Activated T-helper 17 cell treated with anti-CD3 and anti-CD28 coated beads, Interleukin-2, amount 50 U/mL, for 72 hours (primary cell): ENCODE data around the gene CHD2. TPM values are rescaled to one million over a fixed set of nuclear protein-coding genes. Genes with fewer than 3 reads are reported as not detected.
"Not testable (repeated sequence)": the region's sequence is repeated elsewhere in the genome, so short reads cannot be mapped to it uniquely, and the experiment has no call there.

Experiments
- ATAC-seq: fragments of 150-1000 bp; cut with Tn5 transposase; replicated peaks from 2 replicates; pipeline ENCODE4 v1.10.0; 2021; ENCODE audit warnings: mild to moderate bottlenecking, moderate library complexity
- H3K27ac Mint-ChIP-seq: one replicate; pipeline ENCODE4 v1.8.0; 2022; ENCODE audit warnings: mixed read lengths
- H3K27me3 Mint-ChIP-seq: one replicate; pipeline ENCODE4 v1.8.0; 2022; ENCODE audit warnings: mixed read lengths
- H3K36me3 Mint-ChIP-seq: one replicate; pipeline ENCODE4 v1.8.0; 2022; ENCODE audit warnings: low read depth, mild to moderate bottlenecking, mixed read lengths
- H3K4me1 Mint-ChIP-seq: one replicate; pipeline ENCODE4 v1.8.0; 2022; ENCODE audit warnings: mixed read lengths
- H3K4me3 Mint-ChIP-seq: one replicate; pipeline ENCODE4 v1.8.0; 2022; ENCODE audit warnings: mild to moderate bottlenecking, mixed read lengths
- H3K9me3 Mint-ChIP-seq: one replicate; pipeline ENCODE4 v1.8.0; 2022; ENCODE audit warnings: mixed read lengths
- total RNA-seq, 2 donors: library from RNA; stranded (reverse); gene quantifications; one replicate each; pipeline ENCODE4 v1.2.3, GENCODE V29; 2022

Gene CHD2
- total RNA-seq, result 100 to 1,000 TPM; 159 to 357 TPM

- ATAC-seq, result peak; percentile 74
- peaks cover 30% of the 10 kb centered on the region for H3K4me1 Mint-ChIP-seq
Observed at GRCh38 chr15:92899948-92900730, at the start of gene CHD2. CHD2 (plus strand) TSS chr15:92900324; CDS start chr15:92901238, 914 bp downstream.

GRCh38 chr15:92853222-92853621, 46.9 kb upstream of the CHD2 start:
- Mint-ChIP-seq H3K27ac (peak overlapping the region; percentile 1), H3K4me3 (peak overlapping the region; percentile 4), H3K4me1 (peaks cover 8% of the 10 kb centered on the region), H3K9me3 (no peaks in the 10 kb centered on the region), H3K27me3 (no peaks in the 10 kb centered on the region), H3K36me3 (no peaks in the 10 kb centered on the region)
- ATAC-seq, result no peak

More at GRCh38 chr15:92899948-92900730, at the start of gene CHD2:
- Mint-ChIP-seq H3K4me3 (peak within 1 kb of the TSS; percentile 94), H3K36me3 (peaks cover 98% of the 10 kb centered on the region), H3K27me3 (no peaks in the 10 kb centered on the region), H3K27ac (peak within 1 kb of the TSS; percentile 98), H3K9me3 (peaks cover 8% of the 10 kb centered on the region)

DNA sequence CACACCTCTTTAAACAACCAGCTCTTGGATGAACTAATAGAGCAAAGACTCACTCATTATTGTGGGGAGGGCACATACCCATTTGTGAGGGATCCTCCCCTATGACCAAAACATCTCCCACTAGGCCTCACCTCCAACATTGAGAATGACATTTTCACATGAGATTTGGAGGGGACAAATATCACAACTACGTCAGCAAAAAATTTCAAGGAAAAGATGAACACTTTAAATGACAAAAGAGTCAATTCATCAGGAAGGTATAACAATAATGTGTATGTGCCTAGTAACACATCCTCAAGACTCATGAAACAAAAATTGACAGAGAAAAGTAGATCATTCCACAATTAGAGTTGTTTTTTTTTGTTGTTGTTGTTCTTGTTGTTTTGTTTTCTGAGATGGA, 38.4 kb upstream of the CHD2 start:
- H3K27ac Mint-ChIP-seq, result no peak overlapping the region
- H3K36me3 Mint-ChIP-seq, result no peaks in the 10 kb centered on the region
- ATAC-seq, result no peak
- H3K4me1 Mint-ChIP-seq, result no peaks in the 10 kb centered on the region
- peaks cover 6% of the 10 kb centered on the region for H3K9me3 Mint-ChIP-seq
- H3K27me3 Mint-ChIP-seq, result no peaks in the 10 kb centered on the region
- no peak overlapping the region for H3K4me3 Mint-ChIP-seq

DNA sequence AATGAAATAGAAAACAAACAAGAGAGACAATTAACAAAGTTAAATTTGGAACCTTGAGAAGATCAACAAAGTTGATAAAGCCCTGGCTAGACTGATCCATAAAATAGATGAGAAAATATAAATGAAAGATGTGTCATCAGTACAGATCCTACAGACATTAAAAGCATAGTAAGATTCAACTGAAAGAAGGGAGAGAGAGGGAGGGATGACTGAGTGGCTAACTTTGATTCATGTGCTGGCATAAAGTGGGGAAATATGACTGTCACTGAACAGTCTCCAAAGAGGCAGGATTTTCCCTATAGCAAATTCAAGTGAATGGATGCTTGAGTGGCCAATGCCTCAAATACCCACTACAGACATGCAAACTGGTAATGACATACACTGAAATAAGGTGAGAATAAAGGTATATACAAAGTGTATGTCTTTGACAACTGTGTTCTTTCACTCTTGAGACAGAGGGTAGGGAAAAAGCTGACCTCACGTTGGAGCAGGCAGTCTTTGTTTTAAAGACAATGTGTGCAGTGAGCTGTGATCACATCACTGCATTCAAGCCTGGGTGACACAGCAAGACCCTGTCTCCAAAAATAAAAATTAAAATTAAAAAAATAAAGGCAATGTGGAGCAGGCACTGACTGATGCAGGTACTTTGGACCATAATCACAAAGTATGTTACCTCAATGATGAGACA, 35.9 kb upstream of the CHD2 start:
- no peak overlapping the region for H3K4me3 Mint-ChIP-seq
- H3K9me3 Mint-ChIP-seq, result peaks cover 6% of the 10 kb centered on the region
- no peaks in the 10 kb centered on the region for H3K4me1 Mint-ChIP-seq
- H3K36me3 Mint-ChIP-seq, result no peaks in the 10 kb centered on the region
- no peak overlapping the region for H3K27ac Mint-ChIP-seq
- ATAC-seq, result no peak
- no peaks in the 10 kb centered on the region for H3K27me3 Mint-ChIP-seq

- no peaks in the 10 kb centered on the region for H3K9me3 Mint-ChIP-seq
- H3K4me1 Mint-ChIP-seq, result peaks cover 7% of the 10 kb centered on the region
- no peaks in the 10 kb centered on the region for H3K27me3 Mint-ChIP-seq
- peak overlapping the region; percentile 7 for H3K27ac Mint-ChIP-seq
- no peak overlapping the region for H3K4me3 Mint-ChIP-seq
- no peak for ATAC-seq
- H3K36me3 Mint-ChIP-seq, result no peaks in the 10 kb centered on the region
Observed at GRCh38 chr15:92869263-92869940, 30.7 kb upstream of the CHD2 start.

GRCh38 chr15:92870010-92870591, 30.0 kb upstream of the CHD2 start:
- Mint-ChIP-seq H3K9me3 (no peaks in the 10 kb centered on the region), H3K27me3 (no peaks in the 10 kb centered on the region), H3K4me1 (peaks cover 7% of the 10 kb centered on the region), H3K27ac (peak overlapping the region; percentile 7), H3K36me3 (no peaks in the 10 kb centered on the region), H3K4me3 (no peak overlapping the region)
- ATAC-seq, result no peak

GRCh38 chr15:92872967-92873366, 27.2 kb upstream of the CHD2 start:
- not testable (repeated sequence) for H3K4me1 Mint-ChIP-seq, ATAC-seq, H3K27ac Mint-ChIP-seq, H3K27me3 Mint-ChIP-seq, H3K36me3 Mint-ChIP-seq, H3K4me3 Mint-ChIP-seq, H3K9me3 Mint-ChIP-seq

- Mint-ChIP-seq H3K36me3 (peaks cover 2% of the 10 kb centered on the region), H3K27ac (no peak overlapping the region), H3K4me1 (peaks cover 14% of the 10 kb centered on the region), H3K27me3 (no peaks in the 10 kb centered on the region), H3K4me3 (no peak overlapping the region), H3K9me3 (no peaks in the 10 kb centered on the region)
- no peak for ATAC-seq
Observed at GRCh38 chr15:92877000-92877399, 23.1 kb upstream of the CHD2 start.

DNA sequence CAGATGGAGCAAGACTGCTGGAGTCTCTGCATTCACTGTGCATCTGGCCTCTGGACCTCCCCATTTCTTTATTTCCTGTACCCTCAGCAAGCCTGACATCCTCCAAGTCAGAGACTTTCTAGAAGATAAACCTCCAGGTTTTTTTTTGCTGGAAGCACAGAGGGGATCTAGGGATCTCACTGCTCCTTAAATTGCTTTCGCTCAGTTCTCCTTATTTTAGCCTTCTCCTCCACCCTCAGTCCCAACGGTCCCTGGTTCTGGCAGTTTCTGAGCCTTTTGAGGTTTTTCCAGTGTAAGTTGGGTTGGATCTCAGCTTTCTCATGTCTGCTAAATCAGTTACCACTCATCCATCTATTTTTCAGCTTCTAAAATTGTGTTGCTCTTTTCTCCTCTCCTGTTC, 22.7 kb upstream of the CHD2 start:
- Mint-ChIP-seq H3K27ac (no peak overlapping the region), H3K9me3 (no peaks in the 10 kb centered on the region), H3K4me3 (no peak overlapping the region), H3K27me3 (no peaks in the 10 kb centered on the region), H3K4me1 (peaks cover 14% of the 10 kb centered on the region), H3K36me3 (peaks cover 6% of the 10 kb centered on the region)
- ATAC-seq, result no peak

- no peaks in the 10 kb centered on the region for H3K27me3 Mint-ChIP-seq
Observed at GRCh38 chr15:92878593-92879053, 21.5 kb upstream of the CHD2 start.

DNA sequence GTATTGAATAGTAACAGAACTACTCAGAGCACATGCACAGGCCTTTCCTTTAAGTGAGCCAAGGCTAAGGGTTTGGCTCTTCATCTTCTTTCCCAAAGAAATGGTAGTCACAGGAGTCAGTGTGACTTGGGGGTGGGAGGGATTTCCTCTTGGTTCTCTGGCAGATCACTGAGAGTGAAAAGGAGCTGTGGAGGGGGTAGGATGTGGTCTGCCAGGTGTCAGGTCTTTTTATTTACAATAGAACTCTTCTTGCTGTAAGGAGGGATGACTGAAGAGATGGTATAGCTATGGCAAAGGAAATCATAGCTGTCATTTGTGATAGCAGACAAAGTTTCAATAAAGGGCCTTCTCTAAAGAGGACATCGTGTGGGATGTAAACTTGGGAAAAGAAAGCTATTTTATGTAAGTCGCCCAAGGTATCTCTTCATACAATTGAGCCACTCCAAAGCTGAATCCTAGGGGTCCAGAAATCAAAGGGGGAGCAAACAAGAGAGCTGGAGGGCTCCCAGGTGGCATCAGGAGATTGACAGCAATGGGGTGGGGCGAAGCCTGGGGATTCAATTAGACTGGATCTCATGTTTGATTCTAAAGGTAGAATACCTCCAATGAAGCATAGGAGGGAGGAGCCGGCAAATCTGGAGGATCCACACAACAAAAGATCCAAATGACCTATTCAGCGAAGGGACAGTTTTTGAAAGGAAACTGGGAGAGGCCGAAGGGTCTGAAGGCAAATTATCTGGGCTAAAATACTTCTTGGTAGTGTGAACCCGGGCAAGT, 20.0 kb upstream of the CHD2 start:
- Mint-ChIP-seq H3K27me3 (no peaks in the 10 kb centered on the region), H3K27ac (peak overlapping the region; percentile 97), H3K36me3 (peaks cover 27% of the 10 kb centered on the region), H3K4me3 (peak overlapping the region; percentile 90), H3K9me3 (no peaks in the 10 kb centered on the region), H3K4me1 (peaks cover 14% of the 10 kb centered on the region)
- ATAC-seq, result no peak

More at GRCh38 chr15:92878593-92879053, 21.5 kb upstream of the CHD2 start:
- H3K4me1 Mint-ChIP-seq, result peaks cover 14% of the 10 kb centered on the region
- no peaks in the 10 kb centered on the region for H3K9me3 Mint-ChIP-seq
- no peak overlapping the region for H3K27ac Mint-ChIP-seq
- no peak for ATAC-seq
- H3K36me3 Mint-ChIP-seq, result peaks cover 12% of the 10 kb centered on the region
- no peak overlapping the region for H3K4me3 Mint-ChIP-seq

GRCh38 chr15:92880796-92881195, 19.3 kb upstream of the CHD2 start:
- H3K27me3 Mint-ChIP-seq, result no peaks in the 10 kb centered on the region
- peak overlapping the region; percentile 90 for H3K4me3 Mint-ChIP-seq
- H3K36me3 Mint-ChIP-seq, result peaks cover 34% of the 10 kb centered on the region
- peak overlapping the region; percentile 97 for H3K27ac Mint-ChIP-seq
- H3K9me3 Mint-ChIP-seq, result no peaks in the 10 kb centered on the region
- peaks cover 14% of the 10 kb centered on the region for H3K4me1 Mint-ChIP-seq
- ATAC-seq, result no peak

- Mint-ChIP-seq H3K4me3 (peak overlapping the region; percentile 90), H3K27ac (peak overlapping the region; percentile 97), H3K36me3 (peaks cover 39% of the 10 kb centered on the region), H3K27me3 (no peaks in the 10 kb centered on the region), H3K9me3 (no peaks in the 10 kb centered on the region), H3K4me1 (peaks cover 14% of the 10 kb centered on the region)
- ATAC-seq, result no peak
Observed at GRCh38 chr15:92881211-92881754, 18.8 kb upstream of the CHD2 start.
